Fibroblast of skin of back (primary cell): ENCODE results near the gene PTPRR.

ENCODE experiments used
- DNase-seq: peaks from one replicate; pipeline ENCODE4 v3.0.0-alpha.2; 2013

PTPRR gene

DNA sequence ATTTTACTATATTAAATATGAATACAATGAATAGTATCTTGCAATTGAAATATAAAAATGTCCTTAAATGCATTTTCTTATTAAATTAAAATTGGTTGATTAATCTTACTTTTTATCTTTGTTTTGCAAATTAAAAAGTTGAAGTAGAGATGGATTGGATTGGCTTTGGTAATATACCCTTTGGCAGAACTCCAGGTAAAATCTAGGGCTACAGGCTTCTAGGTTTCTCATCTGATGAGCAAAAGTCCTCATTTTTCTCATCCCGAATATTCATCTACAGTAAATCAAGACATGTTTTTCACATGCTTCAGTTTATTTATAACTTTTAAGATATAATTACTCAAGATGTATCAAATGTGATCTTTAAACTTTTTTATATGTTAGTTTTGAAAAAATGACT, 2.2 kb downstream of the PTPRR start:
- DNase-seq: no peak

DNA sequence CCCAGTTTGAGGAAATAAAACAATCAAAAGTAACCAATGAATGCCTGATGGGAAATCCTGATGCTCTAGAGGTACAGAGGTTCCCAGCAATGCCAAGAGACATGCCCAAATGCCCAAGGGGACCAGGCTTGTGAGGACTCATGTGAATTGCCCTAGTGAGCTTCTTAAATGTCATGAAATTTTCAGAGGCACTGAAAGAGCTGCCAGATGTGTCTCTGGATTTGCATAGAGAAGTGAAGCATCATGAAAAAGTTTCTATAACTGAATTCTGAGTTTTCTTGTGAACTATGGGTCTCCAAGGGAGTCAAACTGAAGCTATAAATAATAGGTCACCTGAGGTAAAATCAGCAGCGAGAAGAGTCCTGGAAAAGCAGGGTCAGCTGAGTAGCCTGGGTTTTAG, 9.9 kb downstream of the PTPRR start:
- DNase-seq: no peak

DNA sequence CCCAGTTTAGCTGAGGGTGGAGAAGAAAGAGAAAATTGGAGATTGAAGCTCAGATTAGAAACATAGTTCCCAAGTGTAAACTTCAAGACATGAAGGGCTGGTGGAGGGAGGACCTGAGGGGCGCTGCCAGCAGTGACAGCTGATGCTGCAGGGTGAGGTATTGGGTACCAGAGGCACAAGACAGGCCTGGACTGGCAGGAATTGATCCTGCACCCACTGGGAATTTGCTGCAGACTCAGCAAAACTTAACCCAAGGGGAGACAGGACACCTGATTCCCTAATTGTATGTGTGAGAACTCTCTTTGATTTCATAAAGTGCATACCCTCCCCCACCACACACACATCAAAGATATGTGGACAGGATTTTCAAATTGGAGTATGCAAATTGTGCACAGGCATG, 11.6 kb downstream of the PTPRR start:
- DNase-seq: no peak

DNA sequence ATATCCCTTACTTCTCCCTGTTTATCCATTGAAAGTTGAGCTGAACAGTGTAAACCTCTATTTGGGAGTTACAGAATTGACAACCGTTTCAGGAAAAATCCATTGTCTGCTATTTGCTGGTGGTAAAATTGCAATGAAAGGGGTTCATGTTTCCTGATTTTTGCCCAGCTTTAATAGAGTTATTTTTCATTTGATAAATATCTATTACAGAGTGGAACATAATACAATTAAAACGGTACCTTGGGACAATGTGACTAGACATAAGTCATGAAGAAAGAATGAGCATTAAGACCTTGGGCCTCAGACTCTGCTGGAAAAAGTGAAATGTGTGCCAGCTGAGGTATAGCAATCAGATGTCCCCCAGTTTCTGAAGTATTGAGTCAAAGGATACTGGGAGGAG, 13.1 kb downstream of the PTPRR start:
- no peak for DNase-seq

DNA sequence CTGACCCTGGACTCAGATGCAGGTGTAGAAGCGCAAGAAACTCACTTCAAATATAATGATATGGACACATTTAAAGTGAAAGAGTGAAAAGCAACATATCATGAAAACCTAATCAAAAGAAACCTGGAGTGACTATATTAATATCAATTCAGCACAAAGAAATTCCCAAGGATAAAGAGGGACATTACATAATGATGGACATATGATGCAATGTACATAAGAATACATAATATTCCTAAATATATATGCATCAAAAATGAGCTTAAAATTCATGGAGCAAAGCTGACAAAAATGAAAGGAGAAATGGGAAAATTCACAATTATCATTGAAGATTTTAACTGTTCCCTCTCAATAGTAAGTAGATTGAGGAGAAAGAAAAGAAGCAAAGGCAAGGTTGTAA, 24.6 kb downstream of the PTPRR start:
- no peak for DNase-seq

GRCh38 chr12:70892593-70892992, 27.9 kb downstream of the PTPRR start:
- no peak for DNase-seq

- no peak for DNase-seq
Measured at GRCh38 chr12:70890895-70891832, 29.4 kb downstream of the PTPRR start.

DNA sequence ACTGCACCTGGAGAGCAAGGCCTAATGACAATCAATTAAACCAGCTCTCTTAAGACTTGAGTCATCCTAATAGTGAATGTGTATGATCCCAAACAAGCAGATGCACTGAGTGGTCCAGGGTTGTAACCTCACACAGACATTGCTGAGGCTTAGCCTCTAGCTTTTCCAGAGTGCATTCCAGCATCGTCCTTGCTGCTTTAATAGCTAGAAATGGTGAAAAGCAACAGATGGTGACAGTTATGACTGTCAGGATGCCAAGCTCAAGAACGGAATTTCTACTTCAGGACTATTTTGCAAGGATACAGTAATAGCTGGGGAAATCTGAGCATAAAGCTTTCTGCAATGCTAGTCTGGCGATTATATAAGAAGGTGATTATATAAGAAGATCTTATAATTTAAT, 34.6 kb downstream of the PTPRR start:
- peak; percentile 8 for DNase-seq

DNA sequence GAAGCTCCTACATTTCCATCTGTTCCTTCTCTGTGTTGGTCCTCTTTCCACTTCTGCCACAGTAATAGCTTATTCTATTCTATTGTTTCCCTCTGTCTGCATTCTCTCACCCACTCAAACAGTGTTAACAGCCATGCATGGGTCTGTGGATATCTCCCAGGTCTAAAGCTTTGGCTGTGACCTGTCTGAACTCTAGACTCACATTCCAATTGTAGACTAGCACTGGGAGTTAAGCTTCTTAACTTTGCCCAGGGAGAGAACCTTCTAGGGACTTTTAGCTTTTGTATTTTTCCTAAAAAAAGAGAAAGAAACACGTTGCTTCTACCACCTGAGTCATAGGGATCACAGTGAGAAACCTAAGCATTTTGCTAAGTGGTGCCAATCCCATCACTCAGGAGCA, 36.7 kb downstream of the PTPRR start:
- no peak for DNase-seq

- no peak for DNase-seq
Measured at GRCh38 chr12:70880744-70881143, 39.8 kb downstream of the PTPRR start.

GRCh38 chr12:70876952-70877351, 43.6 kb downstream of the PTPRR start:
- peak; percentile 58 for DNase-seq

DNA sequence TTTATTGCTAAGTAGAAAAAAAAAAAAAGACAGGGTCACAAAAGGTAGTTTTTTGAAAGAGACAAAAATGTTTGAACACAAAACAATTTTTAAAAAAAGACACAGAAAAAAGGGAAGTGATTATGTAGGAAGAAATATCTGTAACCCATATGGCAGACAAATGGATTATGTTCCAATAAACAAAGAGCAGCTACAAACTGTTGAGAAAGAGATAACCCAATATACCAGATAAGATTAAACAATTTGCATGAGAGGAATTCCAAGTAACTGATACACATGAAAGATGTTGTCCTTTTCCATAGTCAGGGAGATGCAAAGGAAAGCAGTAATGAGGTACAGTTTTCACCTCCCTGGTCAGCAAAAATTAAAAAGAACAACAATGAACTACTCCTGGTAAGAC, 44.9 kb downstream of the PTPRR start:
- no peak for DNase-seq

DNA sequence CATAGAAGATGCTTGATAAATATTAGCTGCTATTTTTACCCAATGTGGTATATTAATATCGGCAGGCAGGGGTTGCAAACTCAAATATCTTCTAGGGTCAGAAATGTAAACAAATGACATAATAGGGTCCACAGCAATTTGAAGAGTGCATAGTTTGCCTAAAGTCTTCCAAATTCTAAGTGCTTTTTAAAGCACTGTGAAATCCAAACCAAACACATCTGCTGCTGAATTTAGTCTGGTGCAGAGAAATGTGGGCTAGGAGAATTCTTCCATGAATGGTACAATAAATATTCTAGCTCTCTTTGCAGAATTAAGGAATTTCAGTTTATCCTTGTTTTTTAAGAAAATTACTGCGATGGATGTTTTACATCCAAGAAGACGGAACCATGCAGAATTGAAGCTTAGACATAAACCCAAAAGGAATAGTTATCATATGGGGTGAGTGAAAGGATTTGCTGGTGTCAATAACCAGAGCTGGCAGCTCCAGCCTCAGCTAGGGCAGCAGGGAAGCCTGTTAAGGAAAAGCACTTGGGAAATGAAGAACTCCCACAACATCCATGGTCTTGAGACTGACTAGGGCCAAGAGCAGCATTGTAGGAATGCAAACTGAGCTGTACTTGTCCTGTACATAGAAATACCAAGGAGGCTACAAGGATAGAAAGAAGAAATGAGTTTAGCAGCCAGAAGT, 65.5 kb downstream of the PTPRR start:
- DNase-seq: no peak

- DNase-seq: no peak
Measured at GRCh38 chr12:70854138-70854537, 66.4 kb downstream of the PTPRR start.

DNA sequence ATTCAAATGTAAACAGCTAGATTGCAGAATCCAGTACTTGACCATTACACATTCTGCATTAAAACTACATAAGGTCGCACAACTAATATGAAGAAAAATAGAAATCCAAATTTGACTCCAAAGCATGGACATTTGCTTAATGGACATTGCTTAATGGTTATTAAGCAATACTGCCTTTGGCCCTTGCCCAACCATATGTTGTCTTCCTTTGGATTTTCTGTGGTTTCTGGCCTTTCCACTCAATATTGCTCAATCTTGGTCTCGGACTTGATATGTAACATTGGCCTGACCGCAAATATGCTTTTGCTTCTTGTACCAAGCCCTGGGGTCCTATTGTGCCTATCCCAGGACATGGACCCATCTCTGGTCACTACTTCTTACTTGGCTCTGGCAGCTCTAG, 67.2 kb downstream of the PTPRR start:
- DNase-seq: no peak

DNA sequence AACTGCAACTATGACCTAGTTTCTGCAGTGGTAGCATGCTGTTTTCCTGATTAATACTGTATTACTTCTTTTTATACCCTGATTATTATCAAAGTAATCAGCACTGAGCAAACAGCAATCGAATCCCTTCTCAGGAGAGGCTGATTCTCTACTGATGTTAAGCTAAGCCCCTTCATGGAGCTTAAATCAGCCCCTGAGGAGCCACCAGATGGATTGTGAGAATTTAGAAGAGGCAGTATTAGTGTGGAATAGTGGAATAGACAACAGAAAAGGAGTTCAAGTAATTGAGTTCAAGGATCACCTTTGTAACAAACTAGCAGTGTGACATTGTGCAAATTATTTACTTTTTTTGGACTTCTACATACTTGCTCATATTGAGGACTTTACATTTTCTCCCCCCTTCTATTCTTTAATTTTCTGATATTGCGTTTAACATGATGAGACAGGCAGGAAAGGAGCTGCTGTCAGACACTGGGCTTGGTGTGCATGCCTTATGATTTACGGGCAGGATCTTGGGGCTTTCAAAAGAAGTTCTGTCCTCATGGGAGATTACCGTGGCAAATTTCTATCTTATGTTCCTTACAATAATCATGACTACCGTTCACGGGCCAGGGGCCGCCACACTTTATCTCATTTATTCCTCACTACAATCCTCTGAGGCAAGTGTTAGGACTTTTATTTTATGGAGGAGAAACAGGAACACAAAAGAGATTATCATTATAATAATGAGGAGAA, 68.0 kb downstream of the PTPRR start:
- DNase-seq: no peak

- DNase-seq: peak; percentile 64
Measured at GRCh38 chr12:70849265-70849960, 71.1 kb downstream of the PTPRR start.

GRCh38 chr12:70847871-70848270, 72.7 kb downstream of the PTPRR start:
- DNase-seq: no peak

DNA sequence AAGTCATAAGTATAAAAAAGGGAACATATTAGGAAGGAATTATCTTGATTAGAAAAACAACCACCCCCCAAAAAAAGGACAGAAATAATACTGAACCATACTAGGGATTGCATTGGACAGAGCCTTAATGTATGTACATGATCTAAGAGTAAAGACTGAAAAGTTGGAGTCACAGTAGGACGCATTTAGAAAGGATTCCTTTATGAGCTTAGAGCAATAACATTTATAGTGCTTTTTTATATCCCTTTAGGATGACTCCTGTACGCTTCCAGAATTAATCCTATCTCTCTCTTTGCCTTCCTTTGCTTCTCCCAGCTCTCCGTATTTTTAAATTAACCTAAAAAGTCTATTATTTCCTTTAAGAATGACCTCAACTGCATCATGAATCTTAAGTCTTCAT, 75.3 kb downstream of the PTPRR start:
- no peak for DNase-seq

DNA sequence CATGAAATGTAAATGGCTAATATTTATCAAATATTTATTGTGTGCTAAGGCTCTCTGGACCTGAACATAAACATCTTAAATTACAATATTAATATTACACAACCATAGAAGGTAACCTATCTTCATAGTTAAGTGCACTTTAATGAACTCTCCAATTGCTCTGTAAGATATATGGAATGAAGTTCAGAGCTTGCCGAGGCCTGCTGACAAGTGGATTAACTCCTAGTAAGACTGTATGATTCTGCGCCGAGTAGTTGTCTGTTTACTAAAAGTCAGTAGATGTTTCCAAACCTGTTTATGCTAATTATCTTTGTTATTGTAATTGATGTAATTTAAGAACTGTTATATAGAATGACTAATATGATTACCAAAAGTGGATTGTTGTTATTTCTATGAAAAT, 77.2 kb downstream of the PTPRR start:
- no peak for DNase-seq

DNA sequence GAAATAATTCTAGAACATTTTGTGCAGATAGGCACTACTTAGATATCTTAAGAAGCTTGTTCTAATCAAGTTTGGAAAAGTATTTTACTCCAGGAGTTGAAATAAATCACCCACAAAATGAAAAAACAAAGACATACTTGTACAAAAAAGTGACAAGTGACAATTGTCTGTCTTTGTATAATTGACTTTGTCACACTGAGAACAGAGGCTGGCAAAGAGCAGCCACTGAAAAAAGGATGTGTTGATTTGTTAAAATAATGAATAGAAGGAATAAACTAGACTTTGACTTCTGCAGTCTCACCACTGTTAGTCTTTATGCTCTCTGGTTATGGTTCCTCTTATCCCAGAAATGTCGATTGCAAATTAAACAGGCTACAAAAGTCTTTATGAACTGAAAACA, 77.6 kb downstream of the PTPRR start:
- no peak for DNase-seq

GRCh38 chr12:70842136-70842535, 78.4 kb downstream of the PTPRR start:
- peak; percentile 68 for DNase-seq
